LNCAP (cell line): ENCODE results near the gene MYL7.

Experiments
- CTCF ChIP-seq: fragments of 450-650 bp; IDR thresholded peaks from 2 replicates; pipeline ENCODE4 v1.5.1; 2017; ENCODE audit warnings: mild to moderate bottlenecking

Gene MYL7

GRCh38 chr7:44104860-44105771 lies 36.0 kb downstream of the MYL7 start:
- no peak for TF ChIP-seq CTCF

- no peak for TF ChIP-seq CTCF
Measured at GRCh38 chr7:44103923-44104859, 36.9 kb downstream of the MYL7 start, which contains the start of gene AEBP1. AEBP1 (plus strand) TSS chr7:44104345; CDS start chr7:44104666, 321 bp downstream.

- TF ChIP-seq CTCF: no peak
Measured at GRCh38 chr7:44103566-44103922, 37.6 kb downstream of the MYL7 start.

GRCh38 chr7:44102846-44103565 lies 38.1 kb downstream of the MYL7 start:
- TF ChIP-seq CTCF: no peak

GRCh38 chr7:44101966-44102845 lies 38.9 kb downstream of the MYL7 start:
- TF ChIP-seq CTCF: no peak

- TF ChIP-seq CTCF: no peak
Measured at GRCh38 chr7:44101303-44101965, 39.7 kb downstream of the MYL7 start.
